Measurements from ENCODE around the gene IER5.

IER5 gene

DNA sequence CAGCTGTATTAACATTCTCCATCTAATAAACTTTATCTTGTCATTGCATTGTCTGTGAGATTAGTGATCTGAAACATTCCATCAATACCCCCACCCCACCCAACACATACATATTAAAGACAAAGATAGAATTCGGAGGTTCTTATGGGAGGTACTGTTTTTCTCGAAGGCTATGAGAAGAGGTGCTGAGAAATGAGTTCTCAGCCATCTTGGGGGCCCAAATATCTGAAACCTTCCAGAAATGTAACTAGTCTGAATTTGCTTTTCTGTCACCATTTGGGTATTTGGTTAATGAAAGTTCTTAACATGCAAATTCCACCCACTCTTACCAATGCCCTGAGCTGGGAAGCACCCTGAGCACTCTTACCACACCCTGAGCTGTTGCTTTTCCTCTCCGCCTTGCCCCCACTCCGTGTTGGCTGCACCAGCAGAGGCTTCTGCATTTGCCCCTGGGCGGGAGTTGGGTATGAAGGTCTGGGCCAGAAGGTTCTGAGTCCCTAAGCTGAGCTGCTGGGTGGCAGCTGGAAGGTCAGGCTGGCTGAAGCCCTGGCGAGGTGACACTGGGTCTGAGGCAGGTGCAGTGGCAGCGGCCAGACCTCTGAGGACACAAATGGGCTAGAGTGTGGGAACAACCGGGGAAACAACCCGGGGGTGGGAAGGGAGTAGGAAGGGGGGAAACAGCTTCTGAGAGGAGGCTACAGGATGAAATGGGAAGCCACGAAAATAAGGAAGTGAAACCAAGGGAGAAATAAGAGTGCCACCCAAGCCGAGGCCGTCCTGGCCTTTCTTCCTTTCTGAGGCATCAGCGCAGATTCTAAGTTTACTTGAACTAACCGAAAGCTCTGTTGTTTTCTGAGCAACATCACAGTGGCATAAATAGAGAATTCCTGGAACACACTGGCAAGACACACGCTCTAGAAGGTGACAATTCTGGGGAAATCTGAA lies 26.3 kb upstream of the IER5 start:
- TF ChIP-seq, protein P1, sequence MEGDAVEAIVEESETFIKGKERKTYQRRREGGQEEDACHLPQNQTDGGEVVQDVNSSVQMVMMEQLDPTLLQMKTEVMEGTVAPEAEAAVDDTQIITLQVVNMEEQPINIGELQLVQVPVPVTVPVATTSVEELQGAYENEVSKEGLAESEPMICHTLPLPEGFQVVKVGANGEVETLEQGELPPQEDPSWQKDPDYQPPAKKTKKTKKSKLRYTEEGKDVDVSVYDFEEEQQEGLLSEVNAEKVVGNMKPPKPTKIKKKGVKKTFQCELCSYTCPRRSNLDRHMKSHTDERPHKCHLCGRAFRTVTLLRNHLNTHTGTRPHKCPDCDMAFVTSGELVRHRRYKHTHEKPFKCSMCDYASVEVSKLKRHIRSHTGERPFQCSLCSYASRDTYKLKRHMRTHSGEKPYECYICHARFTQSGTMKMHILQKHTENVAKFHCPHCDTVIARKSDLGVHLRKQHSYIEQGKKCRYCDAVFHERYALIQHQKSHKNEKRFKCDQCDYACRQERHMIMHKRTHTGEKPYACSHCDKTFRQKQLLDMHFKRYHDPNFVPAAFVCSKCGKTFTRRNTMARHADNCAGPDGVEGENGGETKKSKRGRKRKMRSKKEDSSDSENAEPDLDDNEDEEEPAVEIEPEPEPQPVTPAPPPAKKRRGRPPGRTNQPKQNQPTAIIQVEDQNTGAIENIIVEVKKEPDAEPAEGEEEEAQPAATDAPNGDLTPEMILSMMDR (IDR thresholded peaks at IDR 0.05; ENCODE audit: extremely low read depth, insufficient read depth, missing control alignments) = no peak
- peak; percentile 73 for DNase-seq (ENCODE audit: low spot score)
- in situ Hi-C loops (cut with MboI; ENCODE audit: low pct_unique_long_range_greater_than_20kb, low sequenced_read_pairs, unreplicated experiment) = no loop called here

DNA sequence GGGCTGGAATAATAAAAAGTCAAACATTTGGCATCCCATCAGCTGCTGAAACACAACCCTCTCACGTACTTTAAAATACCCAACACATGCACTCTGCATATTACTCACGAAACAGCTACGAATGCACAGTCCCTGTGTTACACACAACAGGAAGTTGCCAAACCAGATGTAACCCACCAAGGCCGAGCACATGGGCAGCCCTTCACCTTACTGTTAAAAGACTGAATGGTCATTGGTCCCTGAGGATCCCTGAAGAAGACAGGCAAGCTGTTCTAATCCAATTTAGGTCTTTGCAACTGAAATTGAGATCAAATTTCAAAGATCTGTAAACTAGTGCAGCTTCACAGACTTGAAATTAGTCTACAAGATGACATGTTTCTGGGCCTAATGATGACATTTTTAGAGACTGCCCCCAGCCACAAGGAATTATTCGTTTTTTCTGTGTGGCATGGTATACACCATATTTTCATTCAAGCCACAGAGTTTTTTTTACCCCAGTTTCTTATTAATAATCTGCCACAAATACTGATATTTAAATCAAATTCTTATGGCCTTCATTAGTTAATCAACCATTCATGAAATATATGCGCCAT lies 25.6 kb upstream of the IER5 start:
- in situ Hi-C loops (cut with MboI; ENCODE audit: low pct_unique_long_range_greater_than_20kb, low sequenced_read_pairs, unreplicated experiment) = no loop called here
- DNase-seq (ENCODE audit: low spot score) = peak; percentile 60
- TF ChIP-seq, protein P1 (IDR thresholded peaks at IDR 0.05; ENCODE audit: extremely low read depth, insufficient read depth, missing control alignments) = no peak

DNA sequence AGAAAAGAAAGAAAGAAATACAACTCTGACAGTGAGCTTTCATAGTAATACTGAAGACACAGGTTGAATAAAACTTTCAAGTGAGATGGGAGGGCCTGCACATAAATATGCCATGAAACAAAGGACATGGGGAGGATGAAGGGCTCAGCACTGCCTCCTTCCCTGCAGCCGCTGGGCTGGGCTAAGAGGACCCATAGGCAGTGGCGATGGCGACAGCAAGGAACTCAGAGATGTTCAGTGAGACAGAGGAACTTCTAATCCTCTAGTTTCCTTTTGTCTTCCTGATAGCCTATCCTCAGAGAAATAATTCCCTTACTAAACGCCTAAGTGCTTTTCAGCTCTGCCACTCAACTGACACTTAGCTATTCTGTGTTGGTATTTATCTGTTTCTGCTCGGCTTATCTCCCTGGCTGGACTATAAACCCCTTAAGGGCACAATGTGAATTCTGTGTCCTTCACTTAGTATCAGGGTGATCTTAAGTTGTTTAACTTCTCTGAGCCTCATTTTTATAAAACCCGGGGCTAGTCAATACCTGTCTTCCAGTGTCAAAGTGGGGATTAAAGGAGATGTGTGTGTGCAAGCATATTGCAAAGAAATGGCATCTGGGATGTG lies 24.4 kb upstream of the IER5 start:
- in situ Hi-C loops (cut with MboI; ENCODE audit: low pct_unique_long_range_greater_than_20kb, low sequenced_read_pairs, unreplicated experiment) = no loop called here
- TF ChIP-seq, protein P1 (IDR thresholded peaks at IDR 0.05; ENCODE audit: extremely low read depth, insufficient read depth, missing control alignments) = no peak
- DNase-seq (ENCODE audit: low spot score) = no peak

DNA sequence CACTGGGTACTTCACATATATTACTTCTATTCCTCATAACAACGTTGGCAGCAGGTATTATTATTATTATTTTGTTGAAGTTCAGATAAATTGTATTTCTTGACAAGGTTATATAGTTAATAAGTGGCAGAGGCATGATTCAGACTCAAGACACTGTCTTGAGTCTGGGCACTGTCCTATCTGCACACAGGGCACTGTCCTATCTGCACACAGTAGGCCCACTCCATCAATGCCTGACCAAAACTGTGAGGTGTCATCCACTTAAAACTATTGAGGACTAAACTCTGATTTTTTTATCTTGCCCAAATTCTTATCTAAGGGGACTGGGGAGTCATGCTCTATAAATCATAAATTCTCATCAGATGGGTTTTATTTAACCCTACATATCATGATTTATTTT lies 23.8 kb upstream of the IER5 start:
- TF ChIP-seq, protein P1 (IDR thresholded peaks at IDR 0.05; ENCODE audit: extremely low read depth, insufficient read depth, missing control alignments) = no peak
- in situ Hi-C loops (cut with MboI; ENCODE audit: low pct_unique_long_range_greater_than_20kb, low sequenced_read_pairs, unreplicated experiment) = no loop called here

DNA sequence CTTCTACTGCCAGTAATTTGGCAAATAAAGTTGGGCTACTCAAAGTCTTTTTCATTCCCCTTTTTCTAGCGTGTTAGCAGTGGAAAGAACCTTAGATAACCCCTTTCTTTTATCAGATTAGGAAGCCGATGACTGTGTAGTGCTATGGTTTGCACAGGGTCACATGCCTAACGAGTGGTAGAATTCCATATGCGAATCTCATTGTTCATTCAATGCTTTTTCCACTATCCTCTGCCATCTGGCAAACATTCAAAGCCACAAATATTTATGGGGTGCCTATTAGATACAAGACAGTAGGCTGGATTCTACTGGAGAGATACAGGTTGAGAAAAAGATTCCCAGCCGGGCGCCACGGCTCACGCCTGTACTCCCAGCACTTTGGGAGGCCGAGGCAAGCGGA lies 14.9 kb upstream of the IER5 start:
- in situ Hi-C loops (cut with MboI; ENCODE audit: low pct_unique_long_range_greater_than_20kb, low sequenced_read_pairs, unreplicated experiment) = no loop called here
- TF ChIP-seq, protein P1 (IDR thresholded peaks at IDR 0.05; ENCODE audit: extremely low read depth, insufficient read depth, missing control alignments) = no peak
- no peak for DNase-seq (ENCODE audit: low spot score)

More for the DNA sequence above, 23.8 kb upstream of the IER5 start:
- DNase-seq (ENCODE audit: low spot score) = no peak

DNA sequence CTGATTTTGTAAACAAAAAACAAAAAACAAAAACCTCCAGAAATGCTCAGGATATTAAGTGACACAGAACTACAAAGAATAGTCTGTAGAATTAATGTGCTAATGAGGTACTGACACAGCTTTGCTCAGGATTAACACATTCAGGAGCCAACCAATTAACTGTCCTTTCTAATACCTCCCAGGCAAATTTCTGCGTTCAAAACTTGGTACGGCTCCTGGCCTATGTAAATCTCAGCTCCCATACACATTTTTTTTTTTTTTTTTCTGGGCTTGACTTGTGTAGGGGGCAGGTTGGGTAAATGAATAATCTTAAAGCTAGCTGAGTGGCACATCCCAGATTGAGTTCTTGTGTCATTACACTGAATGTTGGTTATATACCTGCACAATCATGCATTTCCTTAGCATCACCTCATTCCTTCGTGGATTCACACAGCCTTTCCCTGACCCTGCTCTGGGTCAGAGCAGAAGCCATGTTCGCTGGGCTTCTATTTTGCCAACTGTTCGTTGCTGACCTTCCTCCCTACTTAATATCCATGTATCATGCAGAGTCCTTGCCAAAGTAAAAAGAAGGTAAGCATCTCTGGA lies 12.6 kb upstream of the IER5 start:
- in situ Hi-C loops (cut with MboI; ENCODE audit: low pct_unique_long_range_greater_than_20kb, low sequenced_read_pairs, unreplicated experiment) = no loop called here
- TF ChIP-seq, protein P1 (IDR thresholded peaks at IDR 0.05; ENCODE audit: extremely low read depth, insufficient read depth, missing control alignments) = no peak
- no peak for DNase-seq (ENCODE audit: low spot score)
